Neuronal stem cell (in vitro differentiated cells): ENCODE results near the gene ADAMTS18.
A peak's percentile ranks its signal among the peaks of the same experiment; 100 is the strongest.

Source experiments
- DNase-seq: peaks from one replicate; pipeline ENCODE4 v3.0.0-alpha.2; 2013; ENCODE audit warnings: low spot score
- H2AFZ ChIP-seq: one replicate; pipeline ENCODE4 v1.6.1; 2013; ENCODE audit warnings: mild to moderate bottlenecking, low read length, inconsistent platforms
- H2AK5ac ChIP-seq: 2 replicates; pipeline ENCODE4 v1.6.1; 2013; ENCODE audit warnings: low read depth, mild to moderate bottlenecking, inconsistent platforms, low read length, moderate library complexity, mixed read lengths
- H2BK120ac ChIP-seq: 2 replicates; pipeline ENCODE4 v1.6.1; 2013; ENCODE audit warnings: low read depth, mild to moderate bottlenecking, inconsistent platforms, low read length, moderate library complexity, mixed read lengths
- H2BK12ac ChIP-seq: one replicate; pipeline ENCODE4 v1.6.1; 2013; ENCODE audit warnings: low read length, inconsistent platforms
- H2BK15ac ChIP-seq: 2 replicates; pipeline ENCODE4 v1.6.1; 2013; ENCODE audit warnings: mild to moderate bottlenecking, low read length, inconsistent platforms, mixed read lengths
- H2BK5ac ChIP-seq: one replicate; pipeline ENCODE4 v1.6.1; 2013; ENCODE audit warnings: inconsistent platforms, mild to moderate bottlenecking, low read length, moderate library complexity
- H3K14ac ChIP-seq: one replicate; pipeline ENCODE4 v1.6.1; 2013; ENCODE audit warnings: low read length, inconsistent platforms
- H3K18ac ChIP-seq: 2 replicates; pipeline ENCODE4 v1.6.1; 2013; ENCODE audit warnings: low read length, inconsistent platforms
- H3K23ac ChIP-seq: 2 replicates; pipeline ENCODE4 v1.6.1; 2013; ENCODE audit warnings: low read depth, mild to moderate bottlenecking, mixed read lengths, low read length, inconsistent platforms; ENCODE audit not compliant: poor library complexity
- H3K27ac ChIP-seq: replicated peaks from 3 replicates; pipeline ENCODE4 v1.5.1; 2013; ENCODE audit warnings: low read length, inconsistent platforms
- H3K27me3 ChIP-seq, 3 experiments: 2 replicates each; pipeline ENCODE4 v1.6.1; 2013; ENCODE audit warnings: low read length in 3 of 3, mild to moderate bottlenecking in 2 of 3, inconsistent platforms in 1 of 3, low read depth in 1 of 3, mixed read lengths in 1 of 3, moderate library complexity in 1 of 3; ENCODE audit not compliant: control insufficient read depth in 3 of 3, insufficient read depth in 3 of 3
- H3K36me3 ChIP-seq, 2 donors: replicated peaks in 1 of 2; 2 replicates each; pipeline ENCODE4 v1.6.1; 2013; ENCODE audit warnings: low read length in 2 of 2; ENCODE audit not compliant: control insufficient read depth in 2 of 2, insufficient read depth in 2 of 2
- H3K4ac ChIP-seq: 2 replicates; pipeline ENCODE4 v1.6.1; 2013; ENCODE audit warnings: inconsistent platforms, mild to moderate bottlenecking, low read length, moderate library complexity
- H3K4me1 ChIP-seq, 2 donors: 1 replicate in 1 of 2; 2 replicates in 1 of 2; pipeline ENCODE4 v1.6.1; 2013; ENCODE audit warnings: low read length in 2 of 2, low read depth in 1 of 2; ENCODE audit not compliant: control insufficient read depth in 2 of 2, insufficient read depth in 1 of 2
- H3K4me2 ChIP-seq: one replicate; pipeline ENCODE4 v1.6.1; 2013; ENCODE audit warnings: mild to moderate bottlenecking, low read length, inconsistent platforms; ENCODE audit not compliant: insufficient read depth, poor library complexity, severe bottlenecking
- H3K4me3 ChIP-seq, 2 donors: 2 replicates each; pipeline ENCODE4 v1.5.1; 2013; ENCODE audit warnings: low read length in 2 of 2, mild to moderate bottlenecking in 2 of 2, inconsistent platforms in 1 of 2, moderate library complexity in 1 of 2
- H3K79me1 ChIP-seq: one replicate; pipeline ENCODE4 v1.6.1; 2013; ENCODE audit warnings: low read depth, mild to moderate bottlenecking, inconsistent platforms, low read length, moderate library complexity
- H3K9ac ChIP-seq: one replicate; pipeline ENCODE4 v1.6.1; 2013; ENCODE audit warnings: mild to moderate bottlenecking, low read depth, low read length, inconsistent platforms; ENCODE audit not compliant: poor library complexity
- H3K9me3 ChIP-seq, 2 donors: replicated peaks in 1 of 2; 2 replicates each; pipeline versions ENCODE3 to v1.6.1; 2013; ENCODE audit warnings: low read length in 2 of 2, mild to moderate bottlenecking in 2 of 2, inconsistent platforms in 1 of 2, low read depth in 1 of 2, mixed read lengths in 1 of 2, moderate library complexity in 1 of 2; ENCODE audit not compliant: control insufficient read depth in 2 of 2, insufficient read depth in 1 of 2
- H4K8ac ChIP-seq: one replicate; pipeline ENCODE4 v1.6.1; 2013; ENCODE audit warnings: low read depth, mild to moderate bottlenecking, inconsistent platforms, low read length, moderate library complexity
- H4K91ac ChIP-seq: one replicate; pipeline ENCODE4 v1.6.1; 2013; ENCODE audit warnings: low read length, low read depth, mild to moderate bottlenecking, inconsistent platforms; ENCODE audit not compliant: poor library complexity
- WGBS, 2 donors: extraction: QIAGEN DNeasy Blood & Tissue Kit; methylation state at CpG; one replicate each; pipeline ENCODE4 v1.1.7; 2013; ENCODE audit warnings: missing lambda C conversion rate in 2 of 2, mixed read lengths in 1 of 2; ENCODE audit not compliant: insufficient read length in 2 of 2, insufficient replicate concordance in 1 of 2; ENCODE audit errors: extremely low coverage in 2 of 2; 5-methylcytosine and 5-hydroxymethylcytosine counted together

The ADAMTS18 gene

GRCh38 chr16:77383606-77384187 is 51.1 kb downstream of the ADAMTS18 start:
- no peak overlapping the region for H2AK5ac ChIP-seq
- no peak overlapping the region for H3K18ac ChIP-seq
- H3K36me3 ChIP-seq = no peaks in the 10 kb centered on the region
- H3K9ac ChIP-seq = no peak overlapping the region
- no peak overlapping the region for H2BK5ac ChIP-seq
- H3K79me1 ChIP-seq = no peaks in the 10 kb centered on the region
- no peaks in the 10 kb centered on the region for H3K4me1 ChIP-seq
- H3K9me3 ChIP-seq = no peaks in the 10 kb centered on the region
- no peak overlapping the region for H4K91ac ChIP-seq
- H4K8ac ChIP-seq = no peak overlapping the region
- H3K27ac ChIP-seq = no peak overlapping the region
- no CpG with 5 or more reads among the region's 8 CpGs for WGBS, 2 donors
- no peak overlapping the region for H3K14ac ChIP-seq
- no peak overlapping the region for H2AFZ ChIP-seq
- no peak overlapping the region for H3K23ac ChIP-seq
- H2BK120ac ChIP-seq = no peak overlapping the region
- H3K4me2 ChIP-seq = no peak overlapping the region
- no peak for DNase-seq
- H2BK15ac ChIP-seq = no peak overlapping the region
- no peak overlapping the region for H3K4ac ChIP-seq
- H3K4me3 ChIP-seq = no peak overlapping the region
- H3K27me3 ChIP-seq = no peaks in the 10 kb centered on the region
- H2BK12ac ChIP-seq = no peak overlapping the region

GRCh38 chr16:77376358-77376757 is 58.5 kb downstream of the ADAMTS18 start:
- Histone ChIP-seq H3K4me2 (no peak overlapping the region), H3K79me1 (no peaks in the 10 kb centered on the region), H3K27me3 (no peaks in the 10 kb centered on the region), H3K4me3 (no peak overlapping the region), H3K36me3 (no peaks in the 10 kb centered on the region), H3K9ac (no peak overlapping the region), H3K23ac (no peak overlapping the region), H3K14ac (no peak overlapping the region), H2BK12ac (no peak overlapping the region), H2BK15ac (no peak overlapping the region), H2AK5ac (no peak overlapping the region), H2AFZ (no peak overlapping the region), H4K91ac (no peak overlapping the region), H3K4ac (no peak overlapping the region), H3K9me3 (no peaks in the 10 kb centered on the region), H3K4me1 (no peaks in the 10 kb centered on the region), H2BK120ac (no peak overlapping the region), H4K8ac (no peak overlapping the region), H3K27ac (no peak overlapping the region), H3K18ac (no peak overlapping the region), H2BK5ac (no peak overlapping the region)
- no peak for DNase-seq
- no CpG with 5 or more reads among the region's 4 CpGs for WGBS, 2 donors

- no peak overlapping the region for H3K4me2 ChIP-seq
- no peak overlapping the region for H2BK120ac ChIP-seq
- H2AFZ ChIP-seq = no peak overlapping the region
- no peak overlapping the region for H2AK5ac ChIP-seq
- H3K9me3 ChIP-seq = no peaks in the 10 kb centered on the region
- H3K36me3 ChIP-seq = no peaks in the 10 kb centered on the region
- no peaks in the 10 kb centered on the region for H3K27me3 ChIP-seq
- no peak overlapping the region for H4K8ac ChIP-seq
- H2BK15ac ChIP-seq = no peak overlapping the region
- H2BK12ac ChIP-seq = no peak overlapping the region
- H3K4me1 ChIP-seq = no peaks in the 10 kb centered on the region
- H3K79me1 ChIP-seq = no peaks in the 10 kb centered on the region
- H3K14ac ChIP-seq = no peak overlapping the region
- H3K18ac ChIP-seq = no peak overlapping the region
- no peak overlapping the region for H3K27ac ChIP-seq
- no peak overlapping the region for H3K4ac ChIP-seq
- no peak overlapping the region for H3K23ac ChIP-seq
- no peak overlapping the region for H2BK5ac ChIP-seq
- H4K91ac ChIP-seq = no peak overlapping the region
- peak overlapping the region; percentile 72 for H3K9ac ChIP-seq
- DNase-seq = no peak
- H3K4me3 ChIP-seq = no peak overlapping the region
- WGBS, 2 donors = 100% methylated on average over 1 of the region's 7 CpGs; no CpG with 5 or more reads in 1 of the 2 donors
Measured at GRCh38 chr16:77375396-77375795, 59.4 kb downstream of the ADAMTS18 start.

- Histone ChIP-seq H3K79me1 (no peaks in the 10 kb centered on the region), H3K27me3 (no peaks in the 10 kb centered on the region), H3K23ac (no peak overlapping the region), H4K8ac (no peak overlapping the region), H3K4me3 (no peak overlapping the region), H3K4ac (no peak overlapping the region), H3K36me3 (no peaks in the 10 kb centered on the region), H3K18ac (no peak overlapping the region), H2AFZ (no peak overlapping the region), H4K91ac (no peak overlapping the region), H3K9ac (no peak overlapping the region), H3K4me1 (no peaks in the 10 kb centered on the region), H2BK12ac (no peak overlapping the region), H2BK15ac (no peak overlapping the region), H2BK5ac (no peak overlapping the region), H3K9me3 (no peaks in the 10 kb centered on the region), H3K4me2 (no peak overlapping the region), H3K14ac (no peak overlapping the region), H3K27ac (no peak overlapping the region), H2AK5ac (no peak overlapping the region), H2BK120ac (no peak overlapping the region)
- no peak for DNase-seq
- WGBS, 2 donors = no CpG with 5 or more reads among the region's 1 CpG
Measured at GRCh38 chr16:77374384-77374783, 60.5 kb downstream of the ADAMTS18 start.
